ENCODE results near the gene DHDH. TPM values are rescaled to one million over a fixed set of nuclear protein-coding genes. Genes with fewer than 3 reads are reported as not detected.

DHDH gene
- total RNA-seq, 3 donors from 2014 or later (not counting 1 experiment from before 2014, with no cell fraction given): not detected

- DNase-seq (no peak), ATAC-seq (no peak)
- H3K27ac Mint-ChIP-seq: no peak overlapping the region
- Histone ChIP-seq H3K27ac (ENCODE audit: low read length) (no peak overlapping the region), H3K4me3 (ENCODE audit: low read length) (no peak overlapping the region), H3K27me3 (ENCODE audit: control insufficient read depth, insufficient read depth, low read length) (no peaks in the 10 kb centered on the region), H3K36me3 (ENCODE audit: control insufficient read depth, insufficient read depth, low read length) (peaks cover 5% of the 10 kb centered on the region), H3K9me3 (ENCODE audit: control insufficient read depth, insufficient read depth, low read length) (no peaks in the 10 kb centered on the region), H3K4me1 (ENCODE audit: control insufficient read depth, insufficient read depth, low read length) (no peaks in the 10 kb centered on the region)
- no peaks in the 10 kb centered on the region for H3K36me3 Mint-ChIP-seq
- 93% methylated on average over 9 of the region's 9 CpGs for WGBS (ENCODE audit: insufficient coverage)
- intact Hi-C loops (cut with micrococcal nuclease): no loop called here
- H3K9me3 Mint-ChIP-seq: no peaks in the 10 kb centered on the region
- no peaks in the 10 kb centered on the region for H3K27me3 Mint-ChIP-seq (ENCODE audit: low read depth in 2 of 2)
- H3K4me1 Mint-ChIP-seq: no peaks in the 10 kb centered on the region
- no peak for TF ChIP-seq CTCF (IDR thresholded peaks at IDR 0.05)
- H3K4me3 Mint-ChIP-seq: no peak overlapping the region
Observed at GRCh38 chr19:48982280-48982679, 48.8 kb downstream of the DHDH start.

GRCh38 chr19:48985711-48986110 is 52.2 kb downstream of the DHDH start:
- H3K27ac Mint-ChIP-seq: no peak overlapping the region
- no peaks in the 10 kb centered on the region for H3K9me3 Mint-ChIP-seq
- Histone ChIP-seq H3K9me3 (ENCODE audit: control insufficient read depth, insufficient read depth, low read length) (no peaks in the 10 kb centered on the region), H3K36me3 (ENCODE audit: control insufficient read depth, insufficient read depth, low read length) (peaks cover 10% of the 10 kb centered on the region), H3K4me1 (ENCODE audit: control insufficient read depth, insufficient read depth, low read length) (no peaks in the 10 kb centered on the region), H3K27me3 (ENCODE audit: control insufficient read depth, insufficient read depth, low read length) (no peaks in the 10 kb centered on the region), H3K4me3 (ENCODE audit: low read length) (no peak overlapping the region), H3K27ac (ENCODE audit: low read length) (no peak overlapping the region)
- no peak for TF ChIP-seq CTCF (IDR thresholded peaks at IDR 0.05)
- no peaks in the 10 kb centered on the region for H3K27me3 Mint-ChIP-seq (ENCODE audit: low read depth in 2 of 2)
- no peak overlapping the region for H3K4me3 Mint-ChIP-seq
- peaks cover 6 to 9% of the 10 kb centered on the region in 2 donors for H3K4me1 Mint-ChIP-seq
- DNase-seq (no peak), ATAC-seq (no peak)
- no peaks in the 10 kb centered on the region for H3K36me3 Mint-ChIP-seq
- 96% methylated on average over 13 of the region's 13 CpGs for WGBS (ENCODE audit: insufficient coverage)
- intact Hi-C loops (cut with micrococcal nuclease): no loop called here

- Histone ChIP-seq H3K4me1 (ENCODE audit: control insufficient read depth, insufficient read depth, low read length) (no peaks in the 10 kb centered on the region), H3K4me3 (ENCODE audit: low read length) (no peak overlapping the region), H3K27me3 (ENCODE audit: control insufficient read depth, insufficient read depth, low read length) (no peaks in the 10 kb centered on the region), H3K9me3 (ENCODE audit: control insufficient read depth, insufficient read depth, low read length) (no peaks in the 10 kb centered on the region), H3K36me3 (ENCODE audit: control insufficient read depth, insufficient read depth, low read length) (peaks cover 10% of the 10 kb centered on the region), H3K27ac (ENCODE audit: low read length) (no peak overlapping the region)
- Mint-ChIP-seq H3K36me3 (no peaks in the 10 kb centered on the region), H3K4me3 (no peak overlapping the region), H3K4me1 (peaks cover 6 to 14% of the 10 kb centered on the region in 2 donors), H3K9me3 (no peaks in the 10 kb centered on the region), H3K27me3 (ENCODE audit: low read depth in 2 of 2) (no peaks in the 10 kb centered on the region), H3K27ac (no peak overlapping the region)
- TF ChIP-seq CTCF (IDR thresholded peaks at IDR 0.05): no peak
- WGBS (ENCODE audit: insufficient coverage): 98% methylated on average over 3 of the region's 3 CpGs
- DNase-seq (no peak), ATAC-seq (no peak)
- intact Hi-C loops (cut with micrococcal nuclease): no loop called here
Observed at GRCh38 chr19:48986211-48986610, 52.7 kb downstream of the DHDH start.

GRCh38 chr19:48987323-48987722 is 53.8 kb downstream of the DHDH start:
- no peak overlapping the region for H3K27ac ChIP-seq (ENCODE audit: low read length)
- Mint-ChIP-seq H3K27me3 (ENCODE audit: low read depth in 2 of 2) (no peaks in the 10 kb centered on the region), H3K36me3 (no peaks in the 10 kb centered on the region), H3K4me3 (no peak overlapping the region), H3K4me1 (peaks cover 10 to 25% of the 10 kb centered on the region in 2 donors), H3K9me3 (no peaks in the 10 kb centered on the region), H3K27ac (no peak overlapping the region)
- DNase-seq: no peak
- H3K4me3 ChIP-seq (ENCODE audit: low read length): no peak overlapping the region
- TF ChIP-seq CTCF (IDR thresholded peaks at IDR 0.05): no peak
- no peaks in the 10 kb centered on the region for H3K27me3 ChIP-seq (ENCODE audit: control insufficient read depth, insufficient read depth, low read length)
- intact Hi-C loops (cut with micrococcal nuclease): no loop called here
- H3K9me3 ChIP-seq (ENCODE audit: control insufficient read depth, insufficient read depth, low read length): no peaks in the 10 kb centered on the region
- 85% methylated on average over 7 of the region's 7 CpGs for WGBS (ENCODE audit: insufficient coverage)
- ATAC-seq: no peak
- H3K4me1 ChIP-seq (ENCODE audit: control insufficient read depth, insufficient read depth, low read length): peaks cover 9% of the 10 kb centered on the region
- peaks cover 10% of the 10 kb centered on the region for H3K36me3 ChIP-seq (ENCODE audit: control insufficient read depth, insufficient read depth, low read length)
